ENCODE results near the gene PLEKHN1.

The PLEKHN1 gene

DNA sequence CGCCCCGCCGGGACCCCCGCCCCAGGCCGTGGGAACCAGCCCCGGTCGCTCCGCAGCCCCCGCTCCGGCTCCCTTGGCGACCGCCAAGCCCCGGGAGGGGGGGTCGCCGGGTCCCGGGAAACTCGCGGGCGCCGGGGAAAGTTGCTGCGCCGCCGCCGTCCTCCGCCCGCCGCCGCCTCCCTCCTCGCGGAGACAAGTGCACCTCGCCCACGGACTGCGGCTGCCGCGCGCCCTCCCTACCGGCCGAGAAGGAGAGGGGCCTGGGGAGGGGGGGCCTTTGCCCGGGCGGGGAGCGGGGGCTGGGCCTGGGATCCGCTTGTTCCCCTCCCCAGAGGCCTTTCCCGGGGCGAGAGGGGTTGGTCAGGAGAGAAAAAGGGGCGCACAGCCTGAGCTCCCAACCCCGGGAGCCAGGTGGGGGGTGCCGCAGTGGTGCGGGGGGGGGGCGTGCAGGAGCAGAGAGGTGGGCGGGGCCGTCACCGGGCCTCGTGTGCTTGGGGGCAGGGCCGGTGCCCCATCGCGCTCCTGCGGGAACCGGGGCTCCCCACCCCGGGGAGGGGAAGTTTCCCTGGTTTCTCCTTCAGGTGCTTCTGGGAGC is 54.2 kb downstream of the PLEKHN1 start:
- Histone ChIP-seq H3K36me3 (ENCODE audit: insufficient read depth, insufficient read length, low read length) (peaks cover 30% of the 10 kb centered on the region), H3K27me3 (ENCODE audit: insufficient read depth, insufficient read length) (no peaks in the 10 kb centered on the region), H3K9me3 (ENCODE audit: insufficient read depth, low read length) (no peaks in the 10 kb centered on the region), H3K4me3 (ENCODE audit: insufficient read length, low read depth) (peak overlapping the region; percentile 76), H3K9ac (ENCODE audit: insufficient read length, low read depth) (peak overlapping the region; percentile 93), H3K4me1 (ENCODE audit: insufficient read depth, insufficient read length) (peaks cover 23% of the 10 kb centered on the region)
- no peak for TF ChIP-seq YY1 (IDR thresholded peaks at IDR 0.05; ENCODE audit: insufficient read depth, insufficient read length)
- no peak for TF ChIP-seq ZNF274 (IDR thresholded peaks at IDR 0.05; ENCODE audit: low read depth, low read length)
- no peak for TF ChIP-seq SUZ12 (IDR thresholded peaks at IDR 0.05; ENCODE audit: extremely low read depth, insufficient read depth, insufficient read length)
- no peak for DNase-seq (ENCODE audit: low read depth, low spot score)

DNA sequence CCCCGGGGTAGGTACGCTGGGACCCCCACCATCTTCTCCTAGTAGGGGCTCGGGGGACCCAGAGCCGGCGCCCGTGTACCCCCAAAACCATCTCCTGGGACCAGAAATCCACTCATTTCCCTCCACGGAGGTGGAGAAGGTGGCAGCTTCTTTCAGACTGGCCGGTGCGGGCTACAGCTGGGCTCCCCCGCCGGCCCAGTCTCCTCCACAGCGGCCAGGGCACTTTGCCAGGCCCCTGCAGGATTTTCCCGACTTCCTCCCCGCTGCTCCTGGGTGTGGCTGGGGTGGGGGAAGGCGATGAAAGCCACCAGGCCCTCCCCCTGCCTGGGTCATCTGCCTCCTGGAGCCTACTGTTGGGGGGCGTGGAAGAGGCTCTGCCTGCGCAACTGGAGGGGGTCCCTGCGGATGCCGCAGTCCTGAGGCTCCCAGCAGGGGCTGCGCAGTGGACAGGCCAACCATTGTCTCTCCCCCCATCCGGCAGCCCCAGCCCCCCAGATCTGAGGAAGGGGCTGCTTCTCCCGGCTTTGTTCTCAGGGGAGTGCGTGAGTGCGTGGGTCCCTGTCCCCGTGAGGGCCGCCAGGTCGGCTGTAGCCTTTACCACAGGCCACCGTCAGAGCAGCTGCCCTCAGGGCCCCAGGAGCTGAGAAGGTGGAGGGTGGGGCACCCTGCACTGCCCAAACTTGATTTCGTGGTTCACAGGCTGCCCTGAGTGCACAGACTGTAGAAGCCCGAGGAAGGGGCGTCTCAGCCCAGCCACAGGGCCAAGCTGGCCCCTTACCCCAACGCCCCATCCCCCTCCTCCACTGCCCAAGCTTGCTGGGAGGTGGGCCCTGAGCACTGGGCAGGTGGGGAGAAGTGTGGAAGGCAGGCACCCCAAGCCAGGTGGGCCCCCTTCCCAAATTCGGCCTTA is 55.0 kb downstream of the PLEKHN1 start:
- DNase-seq (ENCODE audit: low read depth, low spot score), result no peak
- TF ChIP-seq ZNF274 (IDR thresholded peaks at IDR 0.05; ENCODE audit: low read depth, low read length), result no peak
- no peak for TF ChIP-seq YY1 (IDR thresholded peaks at IDR 0.05; ENCODE audit: insufficient read depth, insufficient read length)
- no peak for TF ChIP-seq SUZ12 (IDR thresholded peaks at IDR 0.05; ENCODE audit: extremely low read depth, insufficient read depth, insufficient read length)
- H3K9me3 ChIP-seq (ENCODE audit: insufficient read depth, low read length), result no peaks in the 10 kb centered on the region
- peaks cover 25% of the 10 kb centered on the region for H3K4me1 ChIP-seq (ENCODE audit: insufficient read depth, insufficient read length)
- no peaks in the 10 kb centered on the region for H3K27me3 ChIP-seq (ENCODE audit: insufficient read depth, insufficient read length)
- H3K4me3 ChIP-seq (ENCODE audit: insufficient read length, low read depth), result peak overlapping the region; percentile 76
- H3K36me3 ChIP-seq (ENCODE audit: insufficient read depth, insufficient read length, low read length), result peaks cover 36% of the 10 kb centered on the region
- H3K9ac ChIP-seq (ENCODE audit: insufficient read length, low read depth), result peak overlapping the region; percentile 88

DNA sequence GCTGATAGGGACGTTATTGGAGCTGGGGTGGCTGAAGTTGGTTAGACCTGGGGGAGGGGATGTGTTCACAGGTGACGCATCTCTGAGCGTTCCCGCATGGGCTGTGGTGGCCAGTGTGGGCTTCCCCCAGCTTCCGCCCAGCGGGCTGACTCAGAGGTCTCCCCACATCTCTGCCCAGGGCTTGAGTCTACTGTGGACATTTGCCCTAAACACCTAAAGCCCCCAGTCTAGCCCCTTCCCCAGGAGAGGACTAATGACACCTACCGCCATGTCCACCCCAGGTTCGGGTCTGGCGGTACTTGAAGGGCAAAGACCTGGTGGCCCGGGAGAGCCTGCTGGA is 55.6 kb downstream of the PLEKHN1 start:
- H3K27me3 ChIP-seq (ENCODE audit: insufficient read depth, insufficient read length), result no peaks in the 10 kb centered on the region
- peaks cover 42% of the 10 kb centered on the region for H3K36me3 ChIP-seq (ENCODE audit: insufficient read depth, insufficient read length, low read length)
- no peak for DNase-seq (ENCODE audit: low read depth, low spot score)
- peak overlapping the region; percentile 88 for H3K9ac ChIP-seq (ENCODE audit: insufficient read length, low read depth)
- no peaks in the 10 kb centered on the region for H3K9me3 ChIP-seq (ENCODE audit: insufficient read depth, low read length)
- TF ChIP-seq SUZ12 (IDR thresholded peaks at IDR 0.05; ENCODE audit: extremely low read depth, insufficient read depth, insufficient read length) (no peak), ZNF274 (IDR thresholded peaks at IDR 0.05; ENCODE audit: low read depth, low read length) (no peak), YY1 (IDR thresholded peaks at IDR 0.05; ENCODE audit: insufficient read depth, insufficient read length) (no peak)
- H3K4me1 ChIP-seq (ENCODE audit: insufficient read depth, insufficient read length), result peaks cover 28% of the 10 kb centered on the region
- no peak overlapping the region for H3K4me3 ChIP-seq (ENCODE audit: insufficient read length, low read depth)

DNA sequence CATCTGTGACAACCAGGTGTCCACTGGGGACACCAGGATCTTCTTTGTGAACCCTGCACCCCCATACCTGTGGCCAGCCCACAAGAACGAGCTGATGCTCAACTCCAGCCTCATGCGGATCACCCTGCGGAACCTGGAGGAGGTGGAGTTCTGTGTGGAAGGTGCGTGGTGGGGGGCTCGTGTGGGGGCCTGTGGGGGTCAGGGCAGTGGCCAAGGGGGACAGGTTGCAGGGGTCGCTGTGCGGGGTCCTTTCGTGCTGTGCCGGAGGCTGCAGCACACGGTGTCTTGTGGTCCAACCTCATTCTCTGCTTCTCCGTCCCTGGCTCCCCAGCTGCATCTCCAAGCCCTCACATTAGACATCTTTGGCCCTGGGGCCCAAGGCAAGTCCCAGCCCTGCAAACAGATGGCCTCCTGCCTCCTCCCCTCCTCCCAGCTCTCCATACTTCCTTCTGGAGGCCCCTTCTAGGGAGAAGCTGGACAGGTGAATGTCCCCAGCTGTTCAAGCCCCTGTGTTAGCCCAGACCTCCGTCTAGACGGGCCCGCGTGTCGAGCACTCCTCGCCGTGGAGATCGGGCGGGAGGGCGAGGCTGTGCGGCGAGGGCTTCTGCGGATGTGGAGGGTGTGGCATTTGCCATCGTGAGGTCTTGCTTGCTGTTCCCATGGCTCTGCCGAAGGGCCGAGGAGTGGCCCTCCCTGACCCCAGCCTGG is 56.2 kb downstream of the PLEKHN1 start:
- H3K4me3 ChIP-seq (ENCODE audit: insufficient read length, low read depth), result no peak overlapping the region
- peaks cover 29% of the 10 kb centered on the region for H3K4me1 ChIP-seq (ENCODE audit: insufficient read depth, insufficient read length)
- H3K27me3 ChIP-seq (ENCODE audit: insufficient read depth, insufficient read length), result no peaks in the 10 kb centered on the region

DNA sequence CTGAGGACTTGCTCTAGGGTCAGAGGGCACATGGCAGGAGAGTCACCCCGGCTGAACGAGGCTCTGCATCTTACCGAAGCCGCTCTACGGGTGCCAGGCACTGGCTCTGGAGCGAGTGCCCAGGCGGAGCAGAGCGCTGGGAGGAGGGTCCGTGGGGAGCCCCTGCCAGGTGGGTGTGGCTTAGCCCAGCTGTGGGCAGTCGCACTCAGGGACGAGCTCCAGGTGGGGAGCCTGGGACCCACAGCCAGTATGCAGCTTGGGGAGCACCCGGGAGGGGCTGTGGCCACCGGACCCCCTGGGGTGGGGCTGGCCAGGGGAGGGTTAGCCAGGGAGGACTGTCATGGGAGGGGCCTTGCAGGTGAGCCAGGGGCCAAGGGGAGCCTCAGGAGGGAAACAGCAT is 57.4 kb downstream of the PLEKHN1 start:
- Histone ChIP-seq H3K36me3 (ENCODE audit: insufficient read depth, insufficient read length, low read length) (peaks cover 54% of the 10 kb centered on the region), H3K9ac (ENCODE audit: insufficient read length, low read depth) (peak overlapping the region; percentile 50), H3K27me3 (ENCODE audit: insufficient read depth, insufficient read length) (no peaks in the 10 kb centered on the region), H3K9me3 (ENCODE audit: insufficient read depth, low read length) (no peaks in the 10 kb centered on the region), H3K4me1 (ENCODE audit: insufficient read depth, insufficient read length) (peaks cover 30% of the 10 kb centered on the region), H3K4me3 (ENCODE audit: insufficient read length, low read depth) (no peak overlapping the region)
- DNase-seq (ENCODE audit: low read depth, low spot score), result no peak
- TF ChIP-seq YY1 (IDR thresholded peaks at IDR 0.05; ENCODE audit: insufficient read depth, insufficient read length), result no peak
- no peak for TF ChIP-seq SUZ12 (IDR thresholded peaks at IDR 0.05; ENCODE audit: extremely low read depth, insufficient read depth, insufficient read length)
- TF ChIP-seq ZNF274 (IDR thresholded peaks at IDR 0.05; ENCODE audit: low read depth, low read length), result no peak

More for the DNA sequence above, 56.2 kb downstream of the PLEKHN1 start:
- Histone ChIP-seq H3K36me3 (ENCODE audit: insufficient read depth, insufficient read length, low read length) (peaks cover 48% of the 10 kb centered on the region), H3K9me3 (ENCODE audit: insufficient read depth, low read length) (no peaks in the 10 kb centered on the region), H3K9ac (ENCODE audit: insufficient read length, low read depth) (peak overlapping the region; percentile 88)
- TF ChIP-seq ZNF274 (IDR thresholded peaks at IDR 0.05; ENCODE audit: low read depth, low read length) (no peak), YY1 (IDR thresholded peaks at IDR 0.05; ENCODE audit: insufficient read depth, insufficient read length) (no peak), SUZ12 (IDR thresholded peaks at IDR 0.05; ENCODE audit: extremely low read depth, insufficient read depth, insufficient read length) (no peak)
- DNase-seq (ENCODE audit: low read depth, low spot score), result no peak

DNA sequence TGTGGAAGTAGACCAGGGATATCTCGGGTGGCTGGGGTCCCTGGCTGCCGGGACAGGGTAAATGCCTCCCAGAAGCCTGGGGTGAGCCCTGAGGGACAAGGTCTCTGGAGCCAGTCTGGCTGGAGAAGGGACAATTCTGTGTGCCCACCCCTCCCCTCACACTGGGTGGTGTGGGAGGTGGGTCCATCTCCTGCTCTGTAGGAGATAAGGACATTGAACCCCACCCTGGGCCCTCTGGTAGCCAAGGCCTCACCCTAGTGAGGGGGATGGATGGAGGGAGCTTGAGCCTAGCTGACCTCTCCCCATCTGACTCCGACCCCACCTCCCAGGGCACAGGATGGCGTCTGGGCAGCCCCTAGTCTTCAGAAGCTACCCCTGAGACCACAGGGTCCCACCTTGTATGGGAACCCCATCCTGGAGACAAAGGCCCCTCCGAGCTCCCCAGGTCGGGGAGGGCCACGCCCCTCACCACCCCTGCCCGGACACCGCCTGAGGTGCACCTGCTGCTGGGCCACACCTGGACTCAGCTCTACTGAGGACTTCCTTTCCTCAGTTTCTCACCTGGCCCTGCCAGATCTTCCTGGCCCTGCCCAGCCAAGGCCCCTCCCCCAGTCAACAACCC is 58.0 kb downstream of the PLEKHN1 start:
- Histone ChIP-seq H3K9me3 (ENCODE audit: insufficient read depth, low read length) (no peaks in the 10 kb centered on the region), H3K27me3 (ENCODE audit: insufficient read depth, insufficient read length) (no peaks in the 10 kb centered on the region), H3K9ac (ENCODE audit: insufficient read length, low read depth) (no peak overlapping the region), H3K4me3 (ENCODE audit: insufficient read length, low read depth) (no peak overlapping the region), H3K36me3 (ENCODE audit: insufficient read depth, insufficient read length, low read length) (peaks cover 54% of the 10 kb centered on the region), H3K4me1 (ENCODE audit: insufficient read depth, insufficient read length) (peaks cover 30% of the 10 kb centered on the region)
- TF ChIP-seq ZNF274 (IDR thresholded peaks at IDR 0.05; ENCODE audit: low read depth, low read length) (no peak), SUZ12 (IDR thresholded peaks at IDR 0.05; ENCODE audit: extremely low read depth, insufficient read depth, insufficient read length) (no peak), YY1 (IDR thresholded peaks at IDR 0.05; ENCODE audit: insufficient read depth, insufficient read length) (no peak)
- no peak for DNase-seq (ENCODE audit: low read depth, low spot score)

Measured in NT2/D1 (cell line).